Endothelial cell of umbilical vein (primary cell): ENCODE data around the gene ANXA9. TPM values are rescaled to one million over a fixed set of nuclear protein-coding genes. Genes with fewer than 3 reads are reported as not detected.

ENCODE experiments used
- BruUV-seq: library from RNA; stranded (reverse); fragments of 400-500 nt; replicated peaks from 2 replicates; lab custom pipeline; 2021; lab: Mats Ljungman, UMichigan
- CTCF ChIA-PET: fragments of 300-600, 350-600 bp; sonication (Branson Sonifier 250); formaldehyde crosslinking; loops from one replicate; lab custom pipeline; 2021; ENCODE audit warnings: antibody characterized with exemption, inconsistent platforms; lab: Charles Lee
- POLR2A ChIA-PET: fragments of 300-600, 350-600 bp; sonication (Branson Sonifier 250); formaldehyde crosslinking; loops from one replicate; lab custom pipeline; 2021; ENCODE audit warnings: antibody characterized with exemption, inconsistent platforms; lab: Charles Lee
- DNase-seq: peaks from one replicate; pipeline ENCODE4 v3.0.0-alpha.2; 2011; ENCODE audit warnings: low read depth, low spot score
- FAIRE-seq: peaks from 2 replicates; lab custom pipeline; 2011; peaks lifted over from hg19 to GRCh38; lab: Jason Lieb, UNC
- H2AFZ ChIP-seq: 2 replicates; pipeline ENCODE4 v1.6.0; 2012; ENCODE audit warnings: low read depth, low read length, control low read depth, inconsistent platforms
- H3K27ac ChIP-seq: 2 replicates; pipeline ENCODE4 v1.5.1; 2011; ENCODE audit warnings: low read depth, mild to moderate bottlenecking, control low read depth, low read length, moderate library complexity; ENCODE audit not compliant: insufficient read depth
- H3K27me3 ChIP-seq, 2 experiments: 2 replicates each; pipeline versions ENCODE4 v1.6.0 to v1.6.1; 2011; ENCODE audit warnings: low read length in 2 of 2, mixed read lengths in 1 of 2; ENCODE audit not compliant: control insufficient read depth in 2 of 2, insufficient read depth in 2 of 2
- H3K36me3 ChIP-seq, 2 experiments: 2 replicates in 1 of 2; 3 replicates in 1 of 2; pipeline ENCODE4 v1.5.1; 2011; ENCODE audit warnings: low read length in 2 of 2, mild to moderate bottlenecking in 1 of 2, moderate library complexity in 1 of 2; ENCODE audit not compliant: control insufficient read depth in 2 of 2, insufficient read depth in 2 of 2; ENCODE audit errors: extremely low read depth in 1 of 2
- H3K4me1 ChIP-seq: 3 replicates; pipeline ENCODE4 v1.5.1; 2011; ENCODE audit warnings: mild to moderate bottlenecking, low read length; ENCODE audit not compliant: control insufficient read depth, insufficient read depth; ENCODE audit errors: extremely low read depth
- H3K4me2 ChIP-seq: 2 replicates; pipeline ENCODE4 v1.6.1; 2011; ENCODE audit warnings: low read length, control low read depth, mixed read lengths; ENCODE audit not compliant: insufficient read depth
- H3K4me3 ChIP-seq, 3 experiments: fragments of 200-600 bp in 1 of 3; sonication (generic), shearing (Covaris generic) in 1 of 3; replicated peaks in 1 of 3; 2 replicates each; pipeline ENCODE4 v1.5.1; 2011 to 2016; ENCODE audit warnings: control low read depth in 3 of 3, low read length in 3 of 3, mild to moderate bottlenecking in 2 of 3, inconsistent platforms in 1 of 3, low read depth in 1 of 3, moderate library complexity in 1 of 3; ENCODE audit not compliant: insufficient read depth in 1 of 3
- H3K79me2 ChIP-seq: 2 replicates; pipeline ENCODE4 v1.6.0; 2012; ENCODE audit warnings: low read length, inconsistent platforms; ENCODE audit not compliant: control insufficient read depth, insufficient read depth
- H3K9ac ChIP-seq: replicated peaks from 2 replicates; pipeline ENCODE3; 2011; ENCODE audit warnings: low read length, control low read depth; ENCODE audit not compliant: insufficient read depth; ENCODE audit errors: extremely low read depth
- H3K9me1 ChIP-seq: replicated peaks from 3 replicates; pipeline ENCODE4 v1.6.0; 2011; ENCODE audit warnings: mild to moderate bottlenecking, low read length; ENCODE audit not compliant: control insufficient read depth, insufficient read depth; ENCODE audit errors: extremely low read depth
- H3K9me3 ChIP-seq: replicated peaks from 2 replicates; pipeline ENCODE4 v1.5.1; 2012; ENCODE audit warnings: low read length, inconsistent platforms; ENCODE audit not compliant: control insufficient read depth, insufficient read depth
- H4K20me1 ChIP-seq: replicated peaks from 2 replicates; pipeline ENCODE3; 2011; ENCODE audit warnings: mild to moderate bottlenecking, low read length; ENCODE audit not compliant: control insufficient read depth, insufficient read depth; ENCODE audit errors: extremely low read depth
- EZH2 ChIP-seq: IDR thresholded peaks from 2 replicates; pipeline ENCODE4 v1.6.1; 2012; ENCODE audit warnings: borderline replicate concordance, low read depth, mild to moderate bottlenecking, moderate library complexity, low read length, inconsistent platforms; ENCODE audit not compliant: severe bottlenecking
- FOS ChIP-seq: IDR thresholded peaks from 2 replicates; pipeline ENCODE4 v1.6.1; 2011; ENCODE audit warnings: mild to moderate bottlenecking, low read length, moderate library complexity, borderline replicate concordance; ENCODE audit not compliant: insufficient read depth
- JUN ChIP-seq: IDR thresholded peaks from 2 replicates; pipeline ENCODE4 v1.6.1; 2011; ENCODE audit warnings: borderline replicate concordance, low read depth; ENCODE audit not compliant: insufficient read length, insufficient read depth
- POLR2AphosphoS5 ChIP-seq: IDR thresholded peaks from 2 replicates; pipeline ENCODE4 v1.6.1; 2012; ENCODE audit warnings: low read depth, mild to moderate bottlenecking, control low read depth, low read length, moderate library complexity; ENCODE audit not compliant: insufficient read depth
- dilution Hi-C: fragments of 300-500 bp; cut with MboI; formaldehyde crosslinking; loops from one replicate; pipeline ENCODE4 v1.15.0; 2019; ENCODE audit warnings: low sequenced_read_pairs; ENCODE audit not compliant: extremely low pct_ligation_motif_present
- intact Hi-C: fragments of 100-400 bp; cut with micrococcal nuclease; formaldehyde crosslinking; loops from one replicate; pipeline ENCODE4 v1.10.0; 2022
- polyA plus RNA-seq, 4 experiments: library from polyadenylated mRNA; depleted of rRNA in 3 of 4; stranded (reverse) in 3 of 4; unstranded in 1 of 4; fragments of >200 nt; gene quantifications; 2 replicates each; pipeline versions ENCODE4 v1.2.1 to v1.2.3, GENCODE V29; 2011 to 2012; ENCODE audit warnings: missing spikeins in 1 of 4
- total RNA-seq: library from RNA; stranded (reverse); gene quantifications from 2 replicates; pipeline ENCODE4 v1.2.3, GENCODE V29; 2021
- TF ChIP-seq, protein P1 (sequence below), 2 donors: IDR thresholded peaks; 1 replicate in 1 of 2; 2 replicates in 1 of 2; pipeline ENCODE4 v1.5.1; 2011; ENCODE audit warnings: low read length in 2 of 2, mild to moderate bottlenecking in 2 of 2, moderate library complexity in 2 of 2, control low read depth in 1 of 2, inconsistent platforms in 1 of 2, low read depth in 1 of 2; ENCODE audit not compliant: insufficient read depth in 1 of 2; ENCODE audit errors: extremely low read depth in 1 of 2

The ANXA9 gene
- total and polyA plus RNA-seq, 2 donors (not counting 3 experiments of a cell fraction or from before 2014, with no cell fraction given): not detected

DNA sequence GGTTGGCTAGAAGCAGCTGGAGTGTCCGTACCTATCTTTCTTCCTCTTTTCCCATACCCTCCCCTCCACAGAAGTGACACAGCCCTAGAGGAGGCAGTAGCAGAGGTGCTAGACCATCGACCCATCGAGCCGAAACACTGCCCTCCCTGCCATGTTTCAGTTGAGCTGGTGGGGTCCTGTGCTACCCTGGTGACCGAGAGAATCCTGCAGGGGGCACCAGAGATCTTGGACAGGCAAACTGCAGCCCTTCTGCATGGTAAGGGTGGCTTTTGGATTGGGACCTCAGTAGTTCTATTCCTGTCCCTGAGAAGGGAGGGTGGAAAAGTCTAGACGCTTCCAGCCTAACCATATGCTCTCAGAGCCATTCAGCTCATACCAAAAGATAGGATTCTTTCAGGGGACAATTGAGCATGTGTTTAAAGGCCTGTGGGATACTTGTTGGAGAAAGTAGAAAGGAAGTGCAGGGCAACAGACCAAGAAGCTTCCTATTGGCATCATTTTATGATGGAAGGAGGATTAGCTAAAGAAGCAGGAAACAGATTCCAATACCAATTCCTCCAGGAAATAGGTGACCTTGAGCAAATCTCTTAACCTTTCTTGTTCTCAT, 42.6 kb downstream of the ANXA9 start:
- no peak overlapping the region for H3K4me3 ChIP-seq
- H3K79me2 ChIP-seq: no peaks in the 10 kb centered on the region
- DNase-seq (peak; percentile 74), FAIRE-seq (peak; percentile 83)
- intact Hi-C loops (loop anchor here (1.0 kb wide), 3 partner anchors 24 to 131 kb away; partner anchors contain the start of gene GABPB2), dilution Hi-C loops (no loop called here)
- POLR2A ChIA-PET: no interaction called here
- H3K4me2 ChIP-seq: no peak overlapping the region
- no peak overlapping the region for H3K9ac ChIP-seq
- BruUV-seq: no TSS peak
- H4K20me1 ChIP-seq: no peaks in the 10 kb centered on the region
- no peaks in the 10 kb centered on the region for H3K9me1 ChIP-seq
- no peaks in the 10 kb centered on the region for H3K27me3 ChIP-seq
- H2AFZ ChIP-seq: peak overlapping the region; percentile 36
- H3K36me3 ChIP-seq: peaks cover 0 to 10% of the 10 kb centered on the region in 2 experiments
- H3K4me1 ChIP-seq: no peaks in the 10 kb centered on the region
- CTCF ChIA-PET: interaction anchor here (0.5 to 4.8 kb wide), 39 partner anchors 9 to 616 kb away, joined by 3 to 60 read pairs (median 5); partner anchors contain the start of genes BNIPL, C1orf56, CDC42SE1 and GABPB2
- H3K9me3 ChIP-seq: no peaks in the 10 kb centered on the region
- no peak for TF ChIP-seq FOS
- TF ChIP-seq, protein P1, sequence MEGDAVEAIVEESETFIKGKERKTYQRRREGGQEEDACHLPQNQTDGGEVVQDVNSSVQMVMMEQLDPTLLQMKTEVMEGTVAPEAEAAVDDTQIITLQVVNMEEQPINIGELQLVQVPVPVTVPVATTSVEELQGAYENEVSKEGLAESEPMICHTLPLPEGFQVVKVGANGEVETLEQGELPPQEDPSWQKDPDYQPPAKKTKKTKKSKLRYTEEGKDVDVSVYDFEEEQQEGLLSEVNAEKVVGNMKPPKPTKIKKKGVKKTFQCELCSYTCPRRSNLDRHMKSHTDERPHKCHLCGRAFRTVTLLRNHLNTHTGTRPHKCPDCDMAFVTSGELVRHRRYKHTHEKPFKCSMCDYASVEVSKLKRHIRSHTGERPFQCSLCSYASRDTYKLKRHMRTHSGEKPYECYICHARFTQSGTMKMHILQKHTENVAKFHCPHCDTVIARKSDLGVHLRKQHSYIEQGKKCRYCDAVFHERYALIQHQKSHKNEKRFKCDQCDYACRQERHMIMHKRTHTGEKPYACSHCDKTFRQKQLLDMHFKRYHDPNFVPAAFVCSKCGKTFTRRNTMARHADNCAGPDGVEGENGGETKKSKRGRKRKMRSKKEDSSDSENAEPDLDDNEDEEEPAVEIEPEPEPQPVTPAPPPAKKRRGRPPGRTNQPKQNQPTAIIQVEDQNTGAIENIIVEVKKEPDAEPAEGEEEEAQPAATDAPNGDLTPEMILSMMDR (IDR thresholded peaks at IDR 0.05; ENCODE audit: extremely low read depth in 1 of 2, insufficient read depth in 1 of 2, low read depth in 1 of 2, low read length in 2 of 2): peak; percentile 76 to 88
- H3K27ac ChIP-seq: no peak overlapping the region

DNA sequence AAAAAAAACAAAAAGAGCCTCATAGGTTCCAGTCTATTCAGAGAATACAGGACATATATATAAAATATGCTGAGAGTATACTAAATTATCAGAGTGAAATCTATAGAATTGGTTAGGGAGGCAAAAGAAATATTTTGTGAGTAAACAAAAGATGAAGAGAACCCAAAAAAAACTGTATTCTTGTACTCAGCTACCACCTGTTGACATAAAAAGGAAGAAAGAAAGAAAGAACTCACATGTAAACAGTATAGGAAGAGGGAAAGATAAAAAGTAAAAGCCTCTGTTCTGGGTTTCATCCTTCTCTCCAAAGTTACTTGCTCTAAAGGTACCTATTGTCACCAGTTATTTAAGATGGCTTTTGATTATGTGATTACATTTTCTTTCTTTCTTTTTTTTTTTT, 44.4 kb downstream of the ANXA9 start:
- Histone ChIP-seq H2AFZ (no peak overlapping the region), H3K4me2 (no peak overlapping the region), H3K4me3 (no peak overlapping the region), H4K20me1 (no peaks in the 10 kb centered on the region), H3K79me2 (no peaks in the 10 kb centered on the region), H3K36me3 (peaks cover 0 to 14% of the 10 kb centered on the region in 2 experiments), H3K27me3 (no peaks in the 10 kb centered on the region), H3K4me1 (no peaks in the 10 kb centered on the region), H3K9ac (no peak overlapping the region), H3K9me3 (no peaks in the 10 kb centered on the region), H3K9me1 (no peaks in the 10 kb centered on the region), H3K27ac (no peak overlapping the region)
- TF ChIP-seq EZH2 (no peak), POLR2AphosphoS5 (no peak), FOS (no peak), JUN (no peak)
- intact Hi-C loops: no loop called here
- BruUV-seq: no TSS peak
- ChIA-PET POLR2A (no interaction called here), CTCF (interaction anchor here (0.9 to 4.8 kb wide), 6 partner anchors 20 to 74 kb away, joined by 3 to 60 read pairs (median 16); partner anchors contain the start of genes C1orf56, CDC42SE1 and MINDY1)
- FAIRE-seq: no peak
- dilution Hi-C loops: no loop called here
- DNase-seq: no peak
